UCSD-AML1 (cell line): ENCODE data around the gene CCL16.
A peak's percentile ranks its signal among the peaks of the same experiment; 100 is the strongest.
"Not testable (repeated sequence)": the region's sequence is repeated elsewhere in the genome, so short reads cannot be mapped to it uniquely, and the experiment has no call there.

Experiments used
- DNase-seq: peaks from one replicate; lab custom pipeline; 2025; ENCODE audit not compliant: unreplicated experiment; lab: John Stamatoyannopoulos, UW

Gene CCL16

DNA sequence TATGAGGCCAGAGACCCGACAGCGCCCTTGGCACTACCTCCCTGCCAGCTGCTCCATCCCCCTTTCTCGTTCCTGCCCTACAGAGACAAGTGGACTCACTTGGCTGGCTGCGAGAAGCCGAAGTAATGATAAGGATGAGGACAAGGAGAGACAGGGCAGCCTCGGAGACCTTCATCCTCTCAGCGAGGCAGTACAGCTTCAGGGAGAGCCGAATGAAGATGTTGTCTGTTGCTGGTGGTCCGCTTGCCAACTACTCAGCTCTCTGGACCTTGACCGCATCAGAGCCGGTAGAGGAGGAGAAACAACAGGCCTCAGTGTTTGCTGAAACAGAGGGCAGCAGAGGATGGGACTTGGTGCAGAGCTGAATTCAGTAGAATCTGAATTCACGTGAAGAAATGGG, at the start of gene CCL16:
Gene CCL16 (minus strand): TSS at position 252 of the 400 bp plus-strand sequence. CDS start 77 bp downstream, at position 175.
- DNase-seq, result no peak

- no peak for DNase-seq
Observed at GRCh38 chr17:36030956-36031355, 49.7 kb upstream of the CCL16 start.

DNA sequence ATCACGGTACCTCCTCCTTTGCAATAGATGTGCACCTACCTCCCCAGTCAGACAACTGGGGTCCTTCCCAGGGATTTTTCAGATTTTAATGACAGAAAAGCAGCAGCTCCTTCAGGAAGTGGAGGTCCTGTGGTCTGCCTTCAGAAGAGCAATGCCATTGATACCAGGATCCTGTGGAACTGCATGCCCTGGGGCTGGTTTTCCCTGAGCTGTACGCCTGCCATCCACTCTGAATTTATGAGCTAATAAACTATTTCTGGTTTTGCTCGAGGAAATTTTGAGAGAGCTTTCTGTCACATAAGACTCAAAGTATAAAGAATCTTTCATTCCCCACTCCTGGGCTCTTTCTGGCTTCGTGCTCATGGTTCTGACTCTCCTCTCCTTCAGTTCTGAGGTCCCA, 46.5 kb upstream of the CCL16 start:
- DNase-seq, result no peak

DNA sequence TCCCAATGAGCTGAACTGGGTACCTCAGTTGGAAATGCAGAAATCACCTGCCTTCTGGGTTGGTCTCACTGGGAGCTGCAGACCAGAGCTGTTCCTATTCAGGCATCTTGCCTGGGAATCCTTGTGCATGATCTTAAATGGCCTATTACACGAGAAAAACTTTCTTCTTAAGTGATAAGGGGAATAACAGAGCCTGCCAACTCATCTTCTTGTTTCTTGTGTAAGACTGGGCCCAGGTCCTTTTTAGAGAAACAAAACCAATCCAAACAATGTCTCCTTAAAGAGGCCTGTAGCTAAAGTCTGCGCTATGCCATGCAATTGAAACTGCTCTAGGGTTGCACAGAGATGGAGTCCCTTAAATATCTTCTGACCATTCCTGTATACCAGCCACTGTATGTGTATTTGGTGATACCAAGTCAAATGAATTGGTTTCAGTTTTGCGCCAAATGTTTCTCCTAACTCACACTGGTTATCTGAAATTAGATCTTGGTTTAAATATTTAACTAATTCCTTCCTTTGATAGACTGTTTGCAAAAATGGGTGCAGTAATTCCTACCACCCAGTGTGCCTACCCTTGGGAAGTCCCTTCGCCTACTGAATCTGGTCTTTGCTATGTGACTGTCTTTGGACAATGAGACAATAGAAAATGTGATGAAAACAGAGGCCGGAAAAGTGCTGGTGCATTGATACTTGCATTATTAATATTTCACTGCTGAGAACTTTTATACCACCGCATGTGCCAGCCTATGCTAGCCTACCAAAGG, 43.0 kb upstream of the CCL16 start:
- no peak for DNase-seq

DNA sequence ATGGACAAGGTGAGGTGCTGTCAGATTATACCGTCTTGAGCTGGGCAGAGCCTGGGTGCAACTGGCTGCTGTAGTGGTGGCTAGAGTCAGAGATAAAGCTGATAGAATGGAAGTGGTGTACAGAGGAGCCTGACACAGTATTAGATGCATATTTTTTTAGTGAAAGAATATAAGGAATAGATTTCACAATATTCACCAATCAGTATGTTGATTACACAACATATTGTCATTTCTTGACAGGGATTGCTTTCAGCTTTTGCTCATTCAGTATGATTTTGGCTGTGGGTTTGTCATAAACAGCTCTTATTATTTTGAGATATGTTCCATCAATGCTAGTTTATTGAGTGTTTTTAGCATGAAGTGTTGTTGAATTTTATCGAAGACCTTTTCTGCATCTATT, 38.1 kb upstream of the CCL16 start:
- no peak for DNase-seq

DNA sequence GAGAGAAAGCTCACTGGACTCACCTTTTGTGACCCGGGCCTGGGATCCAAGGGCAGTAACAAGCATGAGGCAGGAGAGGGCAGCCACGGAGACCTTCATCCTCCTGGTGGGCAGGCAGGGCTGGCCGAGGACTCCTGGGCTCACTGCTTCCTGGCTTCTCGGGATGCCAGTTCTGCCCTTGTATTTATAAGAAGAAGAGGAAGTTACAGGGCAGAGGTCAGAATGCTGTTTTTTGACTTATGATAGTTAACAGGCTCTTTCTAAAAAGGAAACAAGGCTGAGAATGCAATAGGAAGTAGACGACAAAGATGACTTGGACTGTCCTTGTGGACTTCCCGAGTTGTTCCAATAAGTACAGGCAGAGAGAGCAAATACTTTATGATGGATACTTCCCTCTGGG, 36.5 kb upstream of the CCL16 start, which contains the start of gene CCL23:
Gene CCL23 (minus strand): TSS at position 174 of the 400 bp plus-strand sequence. CDS start 75 bp downstream, at position 99.
- peak; percentile 19 for DNase-seq

- no peak for DNase-seq
Observed at GRCh38 chr17:36016555-36016954, 35.3 kb upstream of the CCL16 start.

GRCh38 chr17:36015895-36016294, 34.6 kb upstream of the CCL16 start:
- not testable (repeated sequence) for DNase-seq

- DNase-seq, result no peak
Observed at GRCh38 chr17:36014946-36015345, 33.6 kb upstream of the CCL16 start.

- DNase-seq, result no peak
Observed at GRCh38 chr17:36011201-36011600, 29.9 kb upstream of the CCL16 start.

GRCh38 chr17:36008998-36009665, 27.8 kb upstream of the CCL16 start:
- DNase-seq, result no peak

DNA sequence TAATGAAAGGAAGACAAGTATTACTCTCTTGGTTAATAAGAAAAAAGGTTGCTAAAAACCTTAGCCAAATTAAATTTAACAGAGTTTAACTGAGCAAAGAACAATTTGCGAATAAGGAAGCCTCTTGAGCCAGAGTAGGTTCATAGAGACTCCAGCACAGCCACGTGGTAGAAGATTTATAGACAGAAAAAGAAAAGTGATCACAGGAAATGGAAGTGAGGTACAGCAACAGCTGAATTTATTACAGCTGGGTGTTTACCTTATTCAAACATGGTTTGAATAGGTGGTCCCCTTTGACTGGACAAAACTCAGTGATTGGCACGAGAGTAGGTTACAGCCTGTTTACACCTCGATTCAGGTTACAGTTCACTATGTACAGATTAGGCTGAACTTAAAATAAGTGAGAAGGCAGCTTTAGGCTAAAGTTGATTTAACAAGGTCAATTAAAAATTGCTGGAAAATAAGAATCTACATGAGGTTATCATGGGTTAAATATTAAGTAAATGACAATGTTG, 23.4 kb upstream of the CCL16 start:
- no peak for DNase-seq

GRCh38 chr17:36002631-36003030, 21.3 kb upstream of the CCL16 start:
- DNase-seq, result no peak

GRCh38 chr17:36001862-36002603, 20.7 kb upstream of the CCL16 start:
- no peak for DNase-seq

DNA sequence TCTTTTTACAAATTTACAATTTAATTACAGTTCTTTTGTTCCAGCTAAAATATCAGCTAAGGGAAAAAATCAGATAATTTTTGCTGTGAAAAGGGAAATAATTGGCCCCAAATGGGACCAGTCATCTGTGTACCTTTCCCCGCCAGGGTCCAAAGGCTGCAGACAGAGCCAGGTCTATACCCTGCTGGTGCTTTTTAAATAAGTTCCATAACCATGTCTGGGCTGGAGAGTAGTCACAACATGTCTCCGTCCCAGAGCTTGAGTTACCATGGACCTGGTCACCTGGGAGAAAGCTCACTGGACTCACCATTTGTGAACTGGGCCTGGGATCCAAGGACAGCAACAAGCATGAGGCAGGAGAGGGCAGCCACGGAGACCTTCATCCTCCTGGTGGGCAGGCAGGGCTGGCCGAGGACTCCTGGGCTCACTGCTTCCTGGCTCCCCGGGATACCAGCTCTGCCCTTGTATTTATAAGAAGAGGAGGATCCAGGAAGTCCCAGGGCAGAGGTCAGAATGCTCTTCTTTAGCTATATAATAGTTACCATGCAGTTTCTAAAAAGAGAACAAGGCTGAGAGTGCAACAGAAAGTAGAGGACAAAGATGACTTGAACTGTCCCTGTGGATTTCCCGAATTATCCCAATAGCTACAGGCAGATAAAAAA, 19.9 kb upstream of the CCL16 start, which contains the start of gene CCL15:
Gene CCL15 (minus strand): TSS at position 444 of the 662 bp plus-strand sequence. CDS start 61 bp downstream, at position 383.
- DNase-seq, result no peak

DNA sequence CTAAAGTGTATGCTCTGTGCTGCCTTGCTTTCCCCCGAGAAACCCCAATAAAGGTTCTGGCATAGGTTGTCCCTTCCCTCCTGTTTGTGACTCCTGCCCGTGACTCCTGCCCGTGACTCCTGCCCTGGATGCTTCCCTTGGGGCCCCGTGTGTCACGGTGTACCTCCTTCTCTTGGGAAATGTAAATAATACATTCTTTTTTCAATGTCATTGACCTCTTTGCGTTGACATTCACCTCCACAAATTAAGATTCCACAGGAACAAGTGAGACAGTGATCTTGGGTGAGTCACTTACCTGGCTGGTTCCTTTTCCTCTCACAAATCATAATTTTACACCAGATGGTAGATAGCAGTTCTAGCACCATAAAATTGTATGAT, 19.4 kb upstream of the CCL16 start:
- DNase-seq, result no peak

GRCh38 chr17:35998756-35999155, 17.5 kb upstream of the CCL16 start:
- no peak for DNase-seq

GRCh38 chr17:35998018-35998545, 16.8 kb upstream of the CCL16 start:
- DNase-seq, result no peak

DNA sequence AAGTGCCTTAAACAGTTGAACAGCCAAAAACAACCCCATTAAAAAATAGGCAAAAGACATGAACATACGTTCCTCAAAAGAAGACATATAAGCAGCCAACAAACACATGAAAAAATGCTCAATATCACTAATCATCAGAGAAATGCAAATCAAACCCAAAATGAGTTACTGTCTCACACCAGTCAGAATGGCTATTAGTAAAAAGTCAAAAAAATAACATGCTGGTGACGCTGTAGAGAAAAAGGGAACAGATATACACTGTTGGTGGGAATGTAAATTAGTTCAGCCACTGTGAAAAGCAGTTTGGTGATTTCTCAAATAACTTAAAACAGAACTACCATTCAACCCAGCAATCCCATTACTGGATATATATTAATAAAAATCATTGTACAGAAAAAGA, 14.0 kb upstream of the CCL16 start:
- not testable (repeated sequence) for DNase-seq

DNA sequence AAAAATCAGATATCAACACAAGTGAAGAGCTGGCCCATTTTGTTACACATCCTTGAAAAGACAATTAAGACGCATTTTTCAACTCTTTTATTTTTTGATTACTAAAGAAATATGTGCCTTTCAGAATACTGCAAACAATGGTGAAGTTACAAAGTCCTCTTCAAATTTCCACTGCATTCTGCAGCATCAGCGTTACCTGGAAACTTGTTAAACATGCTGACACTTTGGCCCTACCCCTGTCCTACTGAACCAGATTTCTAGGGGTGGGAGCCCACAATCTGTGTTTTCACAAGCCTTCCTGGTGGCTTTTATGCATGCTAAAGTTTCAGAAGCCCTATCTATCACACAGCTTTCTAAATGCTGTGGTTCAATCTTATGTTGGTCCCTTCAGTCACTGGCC, 9.8 kb upstream of the CCL16 start:
- no peak for DNase-seq

- no peak for DNase-seq
Observed at GRCh38 chr17:35988164-35988563, 6.9 kb upstream of the CCL16 start.
